ENCODE measurements around the gene GHRL. TPM values are rescaled to one million over a fixed set of nuclear protein-coding genes. Genes with fewer than 3 reads are reported as not detected.

GHRL gene
- total RNA-seq, 1 donor from 2014 or later: 45.8 TPM

DNA sequence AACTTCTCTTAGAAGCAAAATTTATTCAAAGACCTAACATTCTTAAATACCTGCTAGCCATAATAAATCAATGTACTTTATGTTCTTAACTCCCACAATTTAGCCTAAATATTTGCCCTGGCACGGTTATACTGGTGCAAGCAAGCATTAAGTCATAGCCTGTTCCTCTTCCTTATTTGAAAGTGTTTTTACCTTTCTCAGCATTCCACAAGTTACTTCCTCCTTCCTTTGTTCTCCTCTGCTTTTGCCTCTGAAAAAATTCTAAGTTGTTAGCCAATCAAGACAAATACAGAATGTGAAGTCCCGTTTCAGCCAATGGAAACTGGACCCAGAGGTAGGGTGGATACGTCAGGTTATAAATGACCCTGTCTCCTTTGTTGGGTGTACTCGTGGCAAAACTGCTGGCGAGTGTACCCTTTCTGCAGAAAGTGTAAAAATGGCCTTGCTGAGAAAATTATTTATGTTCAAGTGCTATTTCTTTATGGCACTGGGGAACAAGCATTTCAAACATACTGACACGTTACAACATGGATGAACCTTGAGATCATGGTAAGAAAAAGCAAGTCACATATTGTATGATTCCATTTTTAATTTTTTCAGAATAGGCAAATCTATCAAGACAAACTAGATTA is 47.5 kb downstream of the GHRL start:
- DNase-seq (ENCODE audit: low spot score, unreplicated experiment): no peak
- Mint-ChIP-seq H3K36me3 (ENCODE audit: insufficient read depth) (no peaks in the 10 kb centered on the region), H3K27ac (no peak overlapping the region), H3K9me3 (ENCODE audit: low read depth) (peaks cover 10% of the 10 kb centered on the region), H3K4me1 (ENCODE audit: low read depth) (peaks cover 9% of the 10 kb centered on the region), H3K4me3 (ENCODE audit: low read depth) (no peak overlapping the region), H3K27me3 (no peaks in the 10 kb centered on the region)
- TF ChIP-seq, protein P1, sequence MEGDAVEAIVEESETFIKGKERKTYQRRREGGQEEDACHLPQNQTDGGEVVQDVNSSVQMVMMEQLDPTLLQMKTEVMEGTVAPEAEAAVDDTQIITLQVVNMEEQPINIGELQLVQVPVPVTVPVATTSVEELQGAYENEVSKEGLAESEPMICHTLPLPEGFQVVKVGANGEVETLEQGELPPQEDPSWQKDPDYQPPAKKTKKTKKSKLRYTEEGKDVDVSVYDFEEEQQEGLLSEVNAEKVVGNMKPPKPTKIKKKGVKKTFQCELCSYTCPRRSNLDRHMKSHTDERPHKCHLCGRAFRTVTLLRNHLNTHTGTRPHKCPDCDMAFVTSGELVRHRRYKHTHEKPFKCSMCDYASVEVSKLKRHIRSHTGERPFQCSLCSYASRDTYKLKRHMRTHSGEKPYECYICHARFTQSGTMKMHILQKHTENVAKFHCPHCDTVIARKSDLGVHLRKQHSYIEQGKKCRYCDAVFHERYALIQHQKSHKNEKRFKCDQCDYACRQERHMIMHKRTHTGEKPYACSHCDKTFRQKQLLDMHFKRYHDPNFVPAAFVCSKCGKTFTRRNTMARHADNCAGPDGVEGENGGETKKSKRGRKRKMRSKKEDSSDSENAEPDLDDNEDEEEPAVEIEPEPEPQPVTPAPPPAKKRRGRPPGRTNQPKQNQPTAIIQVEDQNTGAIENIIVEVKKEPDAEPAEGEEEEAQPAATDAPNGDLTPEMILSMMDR (IDR thresholded peaks at IDR 0.05; ENCODE audit: unreplicated experiment): no peak

DNA sequence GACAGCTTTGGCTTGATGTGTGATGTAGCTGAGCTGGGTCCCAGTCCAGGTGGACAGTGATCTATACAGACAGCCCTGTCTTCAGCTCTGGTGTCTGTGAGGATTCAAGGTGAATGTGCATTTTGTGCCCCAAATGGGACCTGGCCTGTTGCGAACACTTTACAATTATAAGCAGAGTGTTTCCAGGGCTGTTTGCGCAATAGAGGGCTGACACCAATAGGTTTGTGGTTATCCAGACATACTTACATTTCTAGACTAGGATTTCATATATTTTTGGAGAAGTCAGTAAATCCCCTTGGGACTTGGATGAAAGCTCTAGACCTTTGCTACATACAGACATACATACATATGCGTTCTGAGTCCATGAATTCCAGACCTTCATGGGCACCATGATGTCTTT is 48.7 kb downstream of the GHRL start:
- TF ChIP-seq, protein P1 (IDR thresholded peaks at IDR 0.05; ENCODE audit: unreplicated experiment): no peak

DNA sequence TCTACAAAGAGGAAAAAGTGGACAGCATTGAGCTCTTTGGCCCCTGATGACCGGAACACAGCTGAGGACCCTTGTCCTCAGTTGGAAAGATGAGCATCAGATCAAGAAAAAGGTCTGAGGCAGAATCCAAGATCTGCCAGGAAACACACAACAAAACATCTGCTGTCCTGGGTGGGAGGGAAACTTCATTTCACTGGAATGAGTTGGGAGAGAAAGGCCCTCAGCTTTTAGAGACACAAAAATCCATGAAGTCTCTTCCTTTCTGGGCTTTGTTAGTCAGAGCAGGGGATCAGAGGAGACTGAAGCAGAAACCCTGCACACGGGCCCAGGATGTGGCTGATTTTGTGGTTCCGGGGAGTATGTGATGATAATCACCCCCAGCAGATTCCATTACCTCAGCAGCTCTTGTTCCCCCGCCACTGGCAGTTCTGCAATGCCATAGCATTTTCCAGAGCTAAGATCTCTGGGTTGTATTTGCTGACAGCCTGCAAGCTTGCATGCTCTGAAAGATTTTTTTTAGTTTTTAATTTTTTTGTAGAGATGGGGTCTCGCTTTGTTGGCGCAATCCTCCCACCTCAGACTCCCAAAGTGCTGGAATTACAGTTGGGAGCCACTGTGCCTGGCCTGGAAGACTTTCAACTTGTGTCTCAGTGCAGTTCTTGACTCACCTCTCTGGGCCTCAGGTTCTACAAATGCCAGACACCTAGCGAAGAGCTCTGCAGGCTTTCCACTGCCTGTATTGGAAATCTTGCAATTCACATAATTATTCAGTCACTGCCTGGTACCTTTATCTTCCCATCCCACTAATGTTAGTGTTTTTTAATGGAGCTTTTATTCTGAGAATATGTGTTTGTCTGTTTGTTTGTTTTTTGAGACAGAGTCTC is 50.3 kb downstream of the GHRL start:
- no peak overlapping the region for H3K4me3 Mint-ChIP-seq (ENCODE audit: low read depth)
- H3K4me1 Mint-ChIP-seq (ENCODE audit: low read depth): no peaks in the 10 kb centered on the region
- no peaks in the 10 kb centered on the region for H3K27me3 Mint-ChIP-seq
- no peaks in the 10 kb centered on the region for H3K36me3 Mint-ChIP-seq (ENCODE audit: insufficient read depth)
- H3K9me3 Mint-ChIP-seq (ENCODE audit: low read depth): peaks cover 10% of the 10 kb centered on the region
- DNase-seq (ENCODE audit: low spot score, unreplicated experiment): no peak
- TF ChIP-seq, protein P1 (IDR thresholded peaks at IDR 0.05; ENCODE audit: unreplicated experiment): no peak
- no peak overlapping the region for H3K27ac Mint-ChIP-seq

More for the DNA sequence above, 48.7 kb downstream of the GHRL start:
- Mint-ChIP-seq H3K27ac (no peak overlapping the region), H3K9me3 (ENCODE audit: low read depth) (peaks cover 10% of the 10 kb centered on the region), H3K36me3 (ENCODE audit: insufficient read depth) (no peaks in the 10 kb centered on the region), H3K4me1 (ENCODE audit: low read depth) (no peaks in the 10 kb centered on the region), H3K27me3 (no peaks in the 10 kb centered on the region), H3K4me3 (ENCODE audit: low read depth) (no peak overlapping the region)
- DNase-seq (ENCODE audit: low spot score, unreplicated experiment): no peak

DNA sequence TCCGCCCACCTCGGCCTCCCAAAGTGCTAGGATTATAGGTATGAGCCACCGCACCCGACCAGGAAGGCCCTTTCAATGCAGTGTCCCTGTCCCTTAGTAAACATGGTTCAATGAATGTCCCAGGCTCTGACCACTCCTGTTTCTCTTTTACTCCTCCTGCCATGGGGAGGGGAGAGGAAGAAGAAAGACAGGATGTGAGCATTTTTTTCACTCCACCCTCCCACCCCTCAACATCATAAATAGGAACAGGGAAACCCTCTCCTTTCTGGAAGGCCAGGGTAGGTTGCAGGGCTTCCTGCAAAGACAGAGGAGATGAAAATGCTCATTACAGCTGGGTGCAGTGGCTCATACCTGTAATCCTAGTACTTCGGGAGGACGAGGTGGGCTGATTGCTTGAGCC is 51.9 kb downstream of the GHRL start:
- TF ChIP-seq, protein P1 (IDR thresholded peaks at IDR 0.05; ENCODE audit: unreplicated experiment): no peak
- Mint-ChIP-seq H3K27ac (no peak overlapping the region), H3K27me3 (no peaks in the 10 kb centered on the region), H3K4me3 (ENCODE audit: low read depth) (no peak overlapping the region), H3K9me3 (ENCODE audit: low read depth) (peaks cover 6% of the 10 kb centered on the region), H3K4me1 (ENCODE audit: low read depth) (no peaks in the 10 kb centered on the region), H3K36me3 (ENCODE audit: insufficient read depth) (no peaks in the 10 kb centered on the region)
- no peak for DNase-seq (ENCODE audit: low spot score, unreplicated experiment)

DNA sequence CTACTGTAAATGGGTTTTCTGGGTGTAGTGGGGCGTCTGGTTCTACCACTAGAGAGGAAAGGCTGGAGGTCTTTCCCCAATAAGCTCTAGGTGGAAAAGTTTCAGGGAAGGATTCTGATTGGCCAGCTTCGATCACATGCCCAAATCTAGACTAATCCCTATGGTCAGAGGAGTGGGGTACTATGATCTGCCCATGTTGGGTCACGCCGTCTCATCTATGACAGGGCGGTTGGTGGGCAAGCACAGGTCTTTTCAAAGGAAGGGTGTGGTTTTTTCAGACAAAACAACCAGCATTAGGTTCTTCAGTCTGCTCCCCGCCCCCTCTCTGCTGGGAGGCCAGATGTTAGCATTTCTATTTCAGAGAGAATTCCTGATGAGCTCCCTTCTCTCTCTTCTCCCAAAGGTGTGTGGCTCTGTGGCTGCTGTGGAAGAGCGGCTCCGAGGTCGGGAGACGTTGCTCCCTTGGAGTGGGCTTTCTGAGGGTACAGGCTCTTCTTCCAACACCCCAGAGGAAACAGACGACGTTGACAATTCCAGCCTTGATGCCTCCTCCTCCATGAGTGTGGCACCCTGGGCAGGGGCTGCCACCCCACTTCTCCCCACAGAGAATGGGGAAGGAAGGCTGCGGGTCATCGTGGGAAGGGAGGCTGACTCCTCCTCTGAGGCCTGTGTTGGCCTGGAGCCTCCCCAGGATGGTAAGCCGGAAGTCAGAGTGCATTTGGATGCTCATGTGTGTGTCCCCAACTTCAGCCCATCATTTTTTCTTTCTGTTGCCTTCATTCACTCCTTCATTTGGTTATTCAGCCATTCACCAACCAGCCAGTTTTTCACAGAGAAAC is 54.2 kb downstream of the GHRL start:
- no peak overlapping the region for H3K4me3 Mint-ChIP-seq (ENCODE audit: low read depth)
- H3K27me3 Mint-ChIP-seq: no peaks in the 10 kb centered on the region
- TF ChIP-seq, protein P1 (IDR thresholded peaks at IDR 0.05; ENCODE audit: unreplicated experiment): no peak
- DNase-seq (ENCODE audit: low spot score, unreplicated experiment): no peak
- H3K4me1 Mint-ChIP-seq (ENCODE audit: low read depth): no peaks in the 10 kb centered on the region
- H3K9me3 Mint-ChIP-seq (ENCODE audit: low read depth): no peaks in the 10 kb centered on the region
- no peaks in the 10 kb centered on the region for H3K36me3 Mint-ChIP-seq (ENCODE audit: insufficient read depth)
- H3K27ac Mint-ChIP-seq: peak overlapping the region; percentile 33

All from progenitor cell of endocrine pancreas (in vitro differentiated cells).